Measurements from ENCODE around the gene FGF22. TPM values are rescaled to one million over a fixed set of nuclear protein-coding genes. Genes with fewer than 3 reads are reported as not detected.
A peak's percentile ranks its signal among the peaks of the same experiment; 100 is the strongest.
"Not testable (repeated sequence)": the region's sequence is repeated elsewhere in the genome, so short reads cannot be mapped to it uniquely, and the experiment has no call there.

FGF22 gene
- polyA plus RNA-seq, 3 donors, result not detected

GRCh38 chr19:668675-669434 is 29.2 kb downstream of the FGF22 start:
- H3K36me3 Mint-ChIP-seq; H4K20me1 ChIP-seq (ENCODE audit: insufficient read depth, low read length); H3K36me3 ChIP-seq (replicated peaks in 1 of 2; ENCODE audit: control insufficient read depth in 1 of 2, insufficient read depth in 2 of 2, low read length in 2 of 2); H3K9me3 ChIP-seq (replicated peaks in 1 of 2; ENCODE audit: control insufficient read depth in 1 of 2, insufficient read depth in 1 of 2, low read length in 2 of 2); H3K27me3 ChIP-seq (ENCODE audit: control insufficient read depth in 2 of 2, insufficient read depth in 2 of 2, low read length in 2 of 2); H3K9ac ChIP-seq (ENCODE audit: insufficient read depth, low read length, poor library complexity, severe bottlenecking); H3K27ac ChIP-seq (ENCODE audit: low read depth in 1 of 2, low read length in 2 of 2); H3K79me2 ChIP-seq (ENCODE audit: insufficient read depth, low read length); intact Hi-C loops (cut with micrococcal nuclease); H3K27me3 Mint-ChIP-seq (ENCODE audit: low read depth in 3 of 3); DNase-seq: not testable (repeated sequence)
- Histone ChIP-seq H3K4me3 (replicated peaks in 1 of 3; ENCODE audit: low read depth in 2 of 3, low read length in 3 of 3) (peak overlapping the region in 1 of 3 experiments; percentile 30), H2AFZ (ENCODE audit: insufficient read depth, low read depth, low read length, poor library complexity, severe bottlenecking) (peak overlapping the region; percentile 29), H3K4me2 (replicated peaks; ENCODE audit: extremely low read depth, low read length, poor library complexity, severe bottlenecking) (peak overlapping the region; percentile 31), H3K4me1 (ENCODE audit: control insufficient read depth in 1 of 2, insufficient read depth in 2 of 2, low read length in 2 of 2) (peaks cover 72 to 83% of the 10 kb centered on the region in 2 donors)
- Mint-ChIP-seq H3K27ac (peak overlapping the region in 5 of 7 donors; percentile 67 to 92 (median 89)), H3K4me3 (peak overlapping the region; percentile 52 to 89), H3K4me1 (peaks cover 74% of the 10 kb centered on the region), H3K9me3 (peaks cover 2 to 10% (median 6%) of the 10 kb centered on the region in 7 donors)
- 7% methylated on average over 7 of the region's 12 CpGs for WGBS (ENCODE audit: insufficient coverage)

- no peak for DNase-seq
- no peak overlapping the region for H3K4me2 ChIP-seq (replicated peaks; ENCODE audit: extremely low read depth, low read length, poor library complexity, severe bottlenecking)
- intact Hi-C loops (cut with micrococcal nuclease), result no loop called here
- peaks cover 62 to 70% of the 10 kb centered on the region in 2 donors for H3K4me1 ChIP-seq (ENCODE audit: control insufficient read depth in 1 of 2, insufficient read depth in 2 of 2, low read length in 2 of 2)
- H3K27me3 Mint-ChIP-seq (ENCODE audit: low read depth in 3 of 3), result peaks cover 13 to 17% (median 13%) of the 10 kb centered on the region in 3 donors
- no peaks in the 10 kb centered on the region for H3K79me2 ChIP-seq (ENCODE audit: insufficient read depth, low read length)
- TF ChIP-seq CTCF (IDR thresholded peaks at IDR 0.05), result peak; percentile 29
- H4K20me1 ChIP-seq (ENCODE audit: insufficient read depth, low read length), result no peaks in the 10 kb centered on the region
- H3K9ac ChIP-seq (ENCODE audit: insufficient read depth, low read length, poor library complexity, severe bottlenecking), result no peak overlapping the region
- peaks cover 2 to 10% (median 6%) of the 10 kb centered on the region in 7 donors for H3K9me3 Mint-ChIP-seq
- H3K36me3 Mint-ChIP-seq, result peaks cover 3 to 7% of the 10 kb centered on the region in 2 donors
- no peak overlapping the region for H3K4me3 Mint-ChIP-seq
- no peaks in the 10 kb centered on the region for H3K9me3 ChIP-seq (replicated peaks in 1 of 2; ENCODE audit: control insufficient read depth in 1 of 2, insufficient read depth in 1 of 2, low read length in 2 of 2)
- 71% methylated on average over 9 of the region's 9 CpGs for WGBS (ENCODE audit: insufficient coverage)
- H3K27ac ChIP-seq (ENCODE audit: low read depth in 1 of 2, low read length in 2 of 2), result no peak overlapping the region
- peak overlapping the region in 1 of 7 donors; percentile 35 for H3K27ac Mint-ChIP-seq
- H3K4me3 ChIP-seq (replicated peaks in 1 of 3; ENCODE audit: low read depth in 2 of 3, low read length in 3 of 3), result no peak overlapping the region
- no peaks in the 10 kb centered on the region for H3K36me3 ChIP-seq (replicated peaks in 1 of 2; ENCODE audit: control insufficient read depth in 1 of 2, insufficient read depth in 2 of 2, low read length in 2 of 2)
- H3K4me1 Mint-ChIP-seq, result peaks cover 65% of the 10 kb centered on the region
- H3K27me3 ChIP-seq (ENCODE audit: control insufficient read depth in 2 of 2, insufficient read depth in 2 of 2, low read length in 2 of 2), result peaks cover 0 to 12% of the 10 kb centered on the region in 2 donors
- H2AFZ ChIP-seq (ENCODE audit: insufficient read depth, low read depth, low read length, poor library complexity, severe bottlenecking), result no peak overlapping the region
Measured at GRCh38 chr19:670609-671075, 31.0 kb downstream of the FGF22 start.

Measured in CD14-positive monocyte (primary cell).